ENCODE measurements around the gene PSMC5. TPM values are rescaled to one million over a fixed set of nuclear protein-coding genes. Genes with fewer than 3 reads are reported as not detected.

Gene PSMC5
- total and polyA plus RNA-seq, 9 donors, result 36.4 to 155 (median 96.2) TPM

GRCh38 chr17:63831505-63831904 lies 4.3 kb downstream of the PSMC5 start:
- H3K36me3 ChIP-seq, result no peaks in the 10 kb centered on the region
- intact Hi-C loops (cut with DNase I), result loop anchor here in 1 of 4 donors (10.0 kb wide), 1 partner anchor 57 kb away; the partner anchor contains the start of genes CCDC47 and DDX42
- no peak overlapping the region for H3K4me3 ChIP-seq
- DNase-seq, result no peak
- no peak overlapping the region for H3K27ac ChIP-seq
- no peaks in the 10 kb centered on the region for H3K9me3 ChIP-seq
- no peak for TF ChIP-seq EP300 (IDR thresholded peaks at IDR 0.05)
- TF ChIP-seq POLR2A (IDR thresholded peaks at IDR 0.05), result no peak
- TF ChIP-seq CTCF (IDR thresholded peaks at IDR 0.05), result no peak
- H3K4me1 ChIP-seq (ENCODE audit: insufficient read depth), result peaks cover 3% of the 10 kb centered on the region
- no peaks in the 10 kb centered on the region for H3K27me3 ChIP-seq
- WGBS, 3 donors, result 63 to 76% (median 75%) methylated on average over 8 of the region's 8 CpGs

GRCh38 chr17:63832014-63832413 lies 4.8 kb downstream of the PSMC5 start:
- intact Hi-C loops (cut with DNase I), result loop anchor here in 1 of 4 donors (10.0 kb wide), 1 partner anchor 57 kb away; the partner anchor contains the start of genes CCDC47 and DDX42
- Histone ChIP-seq H3K9me3 (no peaks in the 10 kb centered on the region), H3K27ac (no peak overlapping the region), H3K4me1 (ENCODE audit: insufficient read depth) (peaks cover 3% of the 10 kb centered on the region), H3K36me3 (no peaks in the 10 kb centered on the region), H3K4me3 (no peak overlapping the region), H3K27me3 (no peaks in the 10 kb centered on the region)
- DNase-seq, result no peak
- TF ChIP-seq CTCF (IDR thresholded peaks at IDR 0.05) (no peak), EP300 (IDR thresholded peaks at IDR 0.05) (no peak), POLR2A (IDR thresholded peaks at IDR 0.05) (no peak)
- 74 to 83% (median 81%) methylated on average over 5 of the region's 5 CpGs for WGBS, 3 donors

- H3K9me3 ChIP-seq, result no peaks in the 10 kb centered on the region
- no peak overlapping the region for H3K4me3 ChIP-seq
- no peaks in the 10 kb centered on the region for H3K27me3 ChIP-seq
- intact Hi-C loops (cut with DNase I), result loop anchor here in 1 of 4 donors (10.0 kb wide), 1 partner anchor 58 kb away; the partner anchor contains the start of genes CCDC47 and DDX42
- H3K36me3 ChIP-seq, result no peaks in the 10 kb centered on the region
- TF ChIP-seq CTCF (IDR thresholded peaks at IDR 0.05), result no peak
- no peak for TF ChIP-seq POLR2A (IDR thresholded peaks at IDR 0.05)
- WGBS, 3 donors, result 67 to 77% (median 75%) methylated on average over 2 of the region's 2 CpGs
- DNase-seq, result no peak
- peaks cover 3% of the 10 kb centered on the region for H3K4me1 ChIP-seq (ENCODE audit: insufficient read depth)
- H3K27ac ChIP-seq, result no peak overlapping the region
These were observed 5.2 kb downstream of the PSMC5 start for GRCh38 chr17:63832455-63832854.

- Histone ChIP-seq H3K27ac (no peak overlapping the region), H3K27me3 (no peaks in the 10 kb centered on the region), H3K4me3 (no peak overlapping the region), H3K4me1 (ENCODE audit: insufficient read depth) (peaks cover 4% of the 10 kb centered on the region), H3K36me3 (no peaks in the 10 kb centered on the region), H3K9me3 (no peaks in the 10 kb centered on the region)
- no peak for TF ChIP-seq CTCF (IDR thresholded peaks at IDR 0.05)
- no peak for TF ChIP-seq POLR2A (IDR thresholded peaks at IDR 0.05)
- TF ChIP-seq EP300 (IDR thresholded peaks at IDR 0.05), result no peak
- WGBS, 3 donors, result 73 to 76% (median 75%) methylated on average over 13 to 14 of the region's 14 CpGs
- intact Hi-C loops (cut with DNase I), result loop anchor here in 1 of 4 donors (10.0 kb wide), 1 partner anchor 58 kb away; the partner anchor contains the start of genes CCDC47 and DDX42
- no peak for DNase-seq
These were observed 6.0 kb downstream of the PSMC5 start for GRCh38 chr17:63833026-63833740.

Measured in ovary (tissue), 9 donors.